HepG2 (cell line): Measurements from ENCODE around the gene PTPMT1. TPM values are rescaled to one million over a fixed set of nuclear protein-coding genes. Genes with fewer than 3 reads are reported as not detected.

Experiments
- ADNP ChIP-seq: sonication (generic); formaldehyde crosslinking; IDR thresholded peaks from 2 replicates; pipeline ENCODE4 v1.4.0; 2020; ENCODE audit warnings: missing genetic modification reagents
- DRAP1 ChIP-seq: IDR thresholded peaks from 2 replicates; pipeline ENCODE4 v1.6.1; 2016; ENCODE audit warnings: missing genetic modification reagents, missing compliant biosample characterization
- FOXO1 ChIP-seq: sonication (generic); formaldehyde crosslinking; IDR thresholded peaks from 2 replicates; pipeline ENCODE4 v1.4.0; 2020; ENCODE audit warnings: missing genetic modification reagents
- HES4 ChIP-seq: sonication (generic); formaldehyde crosslinking; IDR thresholded peaks from 2 replicates; pipeline ENCODE4 v1.9.0; 2021; ENCODE audit warnings: mild to moderate bottlenecking, missing genetic modification reagents, borderline replicate concordance
- HMGXB3 ChIP-seq: sonication (generic); formaldehyde crosslinking; IDR thresholded peaks from 2 replicates; pipeline ENCODE4 v1.4.0; 2020; ENCODE audit warnings: missing genetic modification reagents, borderline replicate concordance
- IKZF4 ChIP-seq: sonication (generic); formaldehyde crosslinking; IDR thresholded peaks from 2 replicates; pipeline ENCODE4 v1.5.1; 2020; ENCODE audit warnings: borderline replicate concordance, mild to moderate bottlenecking, low read depth, missing genetic modification reagents; ENCODE audit errors: not compliant biosample characterization
- KAT7 ChIP-seq: IDR thresholded peaks from 2 replicates; pipeline ENCODE4 v1.6.1; 2018; ENCODE audit warnings: borderline replicate concordance, missing compliant biosample characterization
- KDM4B ChIP-seq: sonication (generic); formaldehyde crosslinking; IDR thresholded peaks from 2 replicates; pipeline ENCODE4 v1.4.0; 2020; ENCODE audit warnings: missing genetic modification reagents
- PCBP1 ChIP-seq: fragments of 200-400 bp; formaldehyde crosslinking; IDR thresholded peaks from 2 replicates; pipeline ENCODE4 v1.6.1; 2017; ENCODE audit warnings: mild to moderate bottlenecking, low read depth, low read length, borderline replicate concordance
- POGK ChIP-seq: sonication (generic); formaldehyde crosslinking; conservative IDR thresholded peaks from 2 replicates; pipeline ENCODE4 v1.8.0; 2022; ENCODE audit warnings: mild to moderate bottlenecking, moderate library complexity, missing genetic modification reagents
- ZNF724P ChIP-seq: sonication (generic); formaldehyde crosslinking; IDR thresholded peaks from 2 replicates; pipeline ENCODE4 v1.8.0; 2022; ENCODE audit warnings: missing genetic modification reagents, borderline replicate concordance
- polyA plus RNA-seq, 8 experiments: library from polyadenylated mRNA; depleted of rRNA in 3 of 8; stranded (reverse) in 7 of 8; unstranded in 1 of 8; fragments of >200 nt; fragmentation: Illumina TruSeq in 4 of 8; extraction: Trizol in 4 of 8; gene quantifications; 2 replicates each; pipeline versions ENCODE4 v1.2.1 to v1.2.3, GENCODE V29; 2011 to 2016; ENCODE audit warnings: low read depth in 4 of 8, missing spikeins in 1 of 8, mixed read lengths in 1 of 8; ENCODE audit not compliant: insufficient read depth in 1 of 8
- total RNA-seq, 5 experiments: library from RNA; depleted of rRNA; stranded (reverse); fragments of >200 nt; fragmentation: Illumina TruSeq; extraction: Trizol; gene quantifications; 2 replicates each; pipeline ENCODE4 v1.2.3, GENCODE V29; 2016; ENCODE audit warnings: low read depth in 1 of 5
- TF ChIP-seq, protein P1 (sequence below): sonication (generic); formaldehyde crosslinking; IDR thresholded peaks from 2 replicates; pipeline ENCODE4 v1.4.0; 2020; ENCODE audit warnings: missing genetic modification reagents
- TF ChIP-seq, protein P2 (sequence below): sonication (generic); formaldehyde crosslinking; IDR thresholded peaks from 2 replicates; pipeline ENCODE4 v1.4.0; 2020; ENCODE audit warnings: missing genetic modification reagents
- TF ChIP-seq, protein P3 (sequence below): sonication (generic); formaldehyde crosslinking; IDR thresholded peaks from 2 replicates; pipeline ENCODE4 v1.4.0; 2020; ENCODE audit warnings: mild to moderate bottlenecking, missing genetic modification reagents

PTPMT1 gene
- total and polyA plus RNA-seq, 2 of the 13 experiments (the other 11 are each of a cell fraction or from before 2014, with no cell fraction given): 55.6 to 129 TPM

DNA sequence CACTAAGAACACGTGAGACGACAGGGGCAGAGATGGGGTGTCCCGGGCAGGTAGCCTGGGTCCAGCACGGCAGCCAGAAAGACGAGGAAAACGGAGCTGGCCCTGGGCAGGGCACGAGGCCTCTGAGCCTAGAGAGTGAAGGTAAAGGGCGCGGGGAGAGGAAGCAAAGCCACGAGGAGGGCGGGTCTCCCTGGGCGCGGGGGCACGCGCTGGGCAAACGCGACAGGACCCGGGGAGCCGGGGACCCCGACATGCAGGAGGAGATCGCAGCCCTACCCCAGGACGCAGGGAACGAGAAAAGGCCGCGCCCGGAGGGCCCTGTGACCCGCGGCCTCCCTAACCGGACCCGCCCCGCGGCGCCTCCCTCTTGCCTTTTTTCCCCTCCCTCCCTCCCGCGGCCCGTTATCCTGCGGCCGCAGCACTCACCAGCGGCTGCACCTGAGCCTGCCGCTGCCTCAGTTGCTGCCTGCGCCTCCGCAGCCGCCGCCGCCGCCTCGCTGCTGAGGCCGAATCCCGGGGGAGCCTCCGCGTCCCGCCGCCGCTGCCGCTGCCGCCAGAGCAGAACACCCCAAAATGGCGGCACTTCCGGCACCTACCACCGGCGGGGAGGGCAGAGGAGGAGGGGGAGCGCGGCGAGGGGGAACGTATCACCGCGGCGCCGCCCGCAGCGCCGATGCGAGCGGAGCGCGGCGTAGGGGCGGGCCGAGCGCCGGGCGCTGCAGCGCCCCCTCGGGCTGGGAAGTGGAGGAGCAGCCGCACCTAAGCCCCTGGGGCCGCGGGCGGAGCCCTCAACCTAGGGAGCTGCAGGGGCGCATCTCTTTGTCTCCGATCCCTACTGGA lies 12.6 kb upstream of the PTPMT1 start, which contains the start of gene CELF1 (continued):
- TF ChIP-seq KDM4B (CRISPR knock-in tag): 0 out of 2 replicates have a peak, but pooled peaks have one; percentile 15
- peak; percentile 39; the same call in 1 of the 2 replicates for TF ChIP-seq FOXO1 (CRISPR knock-in tag)
- TF ChIP-seq, protein P1, sequence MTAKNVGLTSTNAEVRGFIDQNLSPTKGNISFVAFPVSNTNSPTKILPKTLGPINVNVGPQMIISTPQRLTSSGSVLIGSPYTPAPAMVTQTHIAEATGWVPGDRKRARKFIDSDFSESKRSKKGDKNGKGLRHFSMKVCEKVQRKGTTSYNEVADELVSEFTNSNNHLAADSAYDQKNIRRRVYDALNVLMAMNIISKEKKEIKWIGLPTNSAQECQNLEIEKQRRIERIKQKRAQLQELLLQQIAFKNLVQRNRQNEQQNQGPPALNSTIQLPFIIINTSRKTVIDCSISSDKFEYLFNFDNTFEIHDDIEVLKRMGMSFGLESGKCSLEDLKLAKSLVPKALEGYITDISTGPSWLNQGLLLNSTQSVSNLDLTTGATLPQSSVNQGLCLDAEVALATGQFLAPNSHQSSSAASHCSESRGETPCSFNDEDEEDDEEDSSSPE (CRISPR knock-in tag): peak; percentile 64
- TF ChIP-seq KAT7 (CRISPR knock-in tag): peak; percentile 59; the same call in 1 of the 2 replicates
- TF ChIP-seq IKZF4 (CRISPR knock-in tag): peak; percentile 25
- peak; percentile 19; the same call in 1 of the 2 replicates for TF ChIP-seq ZNF724P (CRISPR knock-in tag)
- TF ChIP-seq HES4 (CRISPR knock-in tag): peak; percentile 74
- TF ChIP-seq DRAP1 (CRISPR knock-in tag): peak; percentile 63; the same call in 1 of the 2 replicates
- TF ChIP-seq, protein P2, sequence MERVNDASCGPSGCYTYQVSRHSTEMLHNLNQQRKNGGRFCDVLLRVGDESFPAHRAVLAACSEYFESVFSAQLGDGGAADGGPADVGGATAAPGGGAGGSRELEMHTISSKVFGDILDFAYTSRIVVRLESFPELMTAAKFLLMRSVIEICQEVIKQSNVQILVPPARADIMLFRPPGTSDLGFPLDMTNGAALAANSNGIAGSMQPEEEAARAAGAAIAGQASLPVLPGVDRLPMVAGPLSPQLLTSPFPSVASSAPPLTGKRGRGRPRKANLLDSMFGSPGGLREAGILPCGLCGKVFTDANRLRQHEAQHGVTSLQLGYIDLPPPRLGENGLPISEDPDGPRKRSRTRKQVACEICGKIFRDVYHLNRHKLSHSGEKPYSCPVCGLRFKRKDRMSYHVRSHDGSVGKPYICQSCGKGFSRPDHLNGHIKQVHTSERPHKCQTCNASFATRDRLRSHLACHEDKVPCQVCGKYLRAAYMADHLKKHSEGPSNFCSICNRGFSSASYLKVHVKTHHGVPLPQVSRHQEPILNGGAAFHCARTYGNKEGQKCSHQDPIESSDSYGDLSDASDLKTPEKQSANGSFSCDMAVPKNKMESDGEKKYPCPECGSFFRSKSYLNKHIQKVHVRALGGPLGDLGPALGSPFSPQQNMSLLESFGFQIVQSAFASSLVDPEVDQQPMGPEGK (CRISPR knock-in tag): peak; percentile 65
- TF ChIP-seq, protein P3, sequence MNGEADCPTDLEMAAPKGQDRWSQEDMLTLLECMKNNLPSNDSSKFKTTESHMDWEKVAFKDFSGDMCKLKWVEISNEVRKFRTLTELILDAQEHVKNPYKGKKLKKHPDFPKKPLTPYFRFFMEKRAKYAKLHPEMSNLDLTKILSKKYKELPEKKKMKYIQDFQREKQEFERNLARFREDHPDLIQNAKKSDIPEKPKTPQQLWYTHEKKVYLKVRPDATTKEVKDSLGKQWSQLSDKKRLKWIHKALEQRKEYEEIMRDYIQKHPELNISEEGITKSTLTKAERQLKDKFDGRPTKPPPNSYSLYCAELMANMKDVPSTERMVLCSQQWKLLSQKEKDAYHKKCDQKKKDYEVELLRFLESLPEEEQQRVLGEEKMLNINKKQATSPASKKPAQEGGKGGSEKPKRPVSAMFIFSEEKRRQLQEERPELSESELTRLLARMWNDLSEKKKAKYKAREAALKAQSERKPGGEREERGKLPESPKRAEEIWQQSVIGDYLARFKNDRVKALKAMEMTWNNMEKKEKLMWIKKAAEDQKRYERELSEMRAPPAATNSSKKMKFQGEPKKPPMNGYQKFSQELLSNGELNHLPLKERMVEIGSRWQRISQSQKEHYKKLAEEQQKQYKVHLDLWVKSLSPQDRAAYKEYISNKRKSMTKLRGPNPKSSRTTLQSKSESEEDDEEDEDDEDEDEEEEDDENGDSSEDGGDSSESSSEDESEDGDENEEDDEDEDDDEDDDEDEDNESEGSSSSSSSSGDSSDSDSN (CRISPR knock-in tag): peak; percentile 70
- peak; percentile 93 for TF ChIP-seq PCBP1
- TF ChIP-seq ADNP (CRISPR knock-in tag): 0 out of 2 replicates have a peak, but pooled peaks have one; percentile 48
- TF ChIP-seq POGK (CRISPR knock-in tag): peak; percentile 36; the same call in 1 of the 2 replicates
- TF ChIP-seq HMGXB3 (CRISPR knock-in tag): no peak
